ENCODE results near the gene FBP1.
"Not testable (repeated sequence)": the region's sequence is repeated elsewhere in the genome, so short reads cannot be mapped to it uniquely, and the experiment has no call there.

GRCh38 chr9:94564279-94564678 is 75.0 kb downstream of the FBP1 start:
- TF ChIP-seq POLR2A (IDR thresholded peaks at IDR 0.05): not testable (repeated sequence)
- TF ChIP-seq, protein P1, sequence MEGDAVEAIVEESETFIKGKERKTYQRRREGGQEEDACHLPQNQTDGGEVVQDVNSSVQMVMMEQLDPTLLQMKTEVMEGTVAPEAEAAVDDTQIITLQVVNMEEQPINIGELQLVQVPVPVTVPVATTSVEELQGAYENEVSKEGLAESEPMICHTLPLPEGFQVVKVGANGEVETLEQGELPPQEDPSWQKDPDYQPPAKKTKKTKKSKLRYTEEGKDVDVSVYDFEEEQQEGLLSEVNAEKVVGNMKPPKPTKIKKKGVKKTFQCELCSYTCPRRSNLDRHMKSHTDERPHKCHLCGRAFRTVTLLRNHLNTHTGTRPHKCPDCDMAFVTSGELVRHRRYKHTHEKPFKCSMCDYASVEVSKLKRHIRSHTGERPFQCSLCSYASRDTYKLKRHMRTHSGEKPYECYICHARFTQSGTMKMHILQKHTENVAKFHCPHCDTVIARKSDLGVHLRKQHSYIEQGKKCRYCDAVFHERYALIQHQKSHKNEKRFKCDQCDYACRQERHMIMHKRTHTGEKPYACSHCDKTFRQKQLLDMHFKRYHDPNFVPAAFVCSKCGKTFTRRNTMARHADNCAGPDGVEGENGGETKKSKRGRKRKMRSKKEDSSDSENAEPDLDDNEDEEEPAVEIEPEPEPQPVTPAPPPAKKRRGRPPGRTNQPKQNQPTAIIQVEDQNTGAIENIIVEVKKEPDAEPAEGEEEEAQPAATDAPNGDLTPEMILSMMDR (IDR thresholded peaks at IDR 0.05): not testable (repeated sequence)

Data from thyroid gland (tissue), 4 donors.